Esophagus muscularis mucosa (tissue), 4 donors: ENCODE results near the gene NPAS3. TPM values are rescaled to one million over a fixed set of nuclear protein-coding genes. Genes with fewer than 3 reads are reported as not detected.

Source experiments
- DNase-seq: peaks from one replicate; pipeline ENCODE4 v3.0.0-alpha.2; 2017; ENCODE audit errors: extremely low spot score
- H3K27ac ChIP-seq, 4 donors: fragments of 200-600 bp; sonication (generic); replicated peaks in 1 of 4; 1 replicate in 3 of 4; 2 replicates in 1 of 4; pipeline ENCODE4 v1.5.1; 2016 to 2019; ENCODE audit warnings: mild to moderate bottlenecking in 1 of 4
- H3K27me3 ChIP-seq, 4 donors: fragments of 200-600 bp; sonication (generic); one replicate each; pipeline versions ENCODE4 v1.5.1 to v1.6.0; 2016 to 2019
- H3K36me3 ChIP-seq, 4 donors: fragments of 200-600 bp; sonication (generic); one replicate each; pipeline ENCODE4 v1.5.1; 2016 to 2019
- H3K4me1 ChIP-seq, 4 donors: fragments of 200-600 bp; sonication (generic); one replicate each; pipeline ENCODE4 v1.5.1; 2016 to 2019
- H3K4me3 ChIP-seq, 4 donors: fragments of 200-600 bp; sonication (generic); 1 replicate in 2 of 4; 2 replicates in 2 of 4; pipeline ENCODE4 v1.5.1; 2016 to 2019; ENCODE audit warnings: mild to moderate bottlenecking in 4 of 4, moderate library complexity in 1 of 4
- H3K9me3 ChIP-seq, 4 donors: fragments of 200-600 bp; sonication (generic); 1 replicate in 3 of 4; 2 replicates in 1 of 4; pipeline ENCODE4 v1.5.1; 2016 to 2019
- EP300 ChIP-seq: sonication (generic); formaldehyde crosslinking; IDR thresholded peaks from one replicate; pipeline ENCODE4 v1.6.1; 2017; ENCODE audit warnings: antibody characterized with exemption
- POLR2A ChIP-seq: fragments of 450-650 bp; IDR thresholded peaks from one replicate; pipeline ENCODE4 v1.6.1; 2017; ENCODE audit warnings: antibody characterized with exemption, moderate library complexity, mild to moderate bottlenecking, low read depth
- POLR2AphosphoS5 ChIP-seq, 2 donors: sonication (generic); formaldehyde crosslinking; IDR thresholded peaks; one replicate each; pipeline ENCODE4 v1.6.1; 2017; ENCODE audit warnings: antibody characterized with exemption in 2 of 2
- WGBS: methylation state at CpG from one replicate; pipeline ENCODE4 v1.1.5; 2018; 5-methylcytosine and 5-hydroxymethylcytosine counted together
- intact Hi-C: fragments of 100-400 bp; cut with DNase I; formaldehyde crosslinking; loops from one replicate; pipeline ENCODE4 v1.15.1; 2023
- total RNA-seq, 4 donors: library from RNA; depleted of rRNA; stranded (reverse); fragments of >200 nt; gene quantifications; one replicate each; pipeline versions ENCODE4 v1.1.0 to v1.2.1, GENCODE V29; 2016
- TF ChIP-seq, protein P1 (sequence below), 3 experiments: fragments of 200-600 bp in 2 of 3; fragments of 450-650 bp in 1 of 3; sonication (generic) in 2 of 3; IDR thresholded peaks; one replicate each; pipeline ENCODE4 v1.5.1; 2017 to 2019; ENCODE audit warnings: antibody characterized with exemption in 3 of 3, mild to moderate bottlenecking in 2 of 3, moderate library complexity in 1 of 3

The NPAS3 gene
- total RNA-seq, 4 donors from 2014 or later: 3.3 to 7.3 (median 5.8) TPM

DNA sequence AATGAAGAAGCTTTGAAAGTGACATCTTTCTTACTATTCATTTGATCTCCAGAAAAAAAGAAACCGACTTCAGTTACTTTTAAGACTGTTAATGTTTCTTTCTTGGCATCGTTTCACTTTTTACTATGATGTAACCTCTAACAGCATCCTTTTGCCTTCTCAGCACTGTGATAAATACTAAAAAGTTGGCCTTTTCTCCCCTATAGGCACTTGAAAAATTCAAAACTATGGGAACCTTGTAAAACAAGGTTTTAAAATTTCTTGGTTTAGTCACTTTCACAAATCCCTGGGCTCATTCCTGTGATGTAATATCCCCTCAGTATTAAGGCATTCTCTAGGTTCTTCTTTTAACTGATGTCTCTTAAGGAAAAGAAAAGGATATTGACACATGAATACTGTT is 730.4 kb downstream of the NPAS3 start:
- intact Hi-C loops: no loop called here
- Histone ChIP-seq H3K9me3 (peaks cover 0 to 6% (median 0%) of the 10 kb centered on the region in 4 donors), H3K4me3 (no peak overlapping the region), H3K27me3 (no peaks in the 10 kb centered on the region), H3K27ac (no peak overlapping the region), H3K4me1 (no peaks in the 10 kb centered on the region), H3K36me3 (no peaks in the 10 kb centered on the region)
- TF ChIP-seq POLR2A: no peak
- no peak for TF ChIP-seq POLR2AphosphoS5 (IDR thresholded peaks at IDR 0.05)
- TF ChIP-seq EP300: no peak
- TF ChIP-seq, protein P1, sequence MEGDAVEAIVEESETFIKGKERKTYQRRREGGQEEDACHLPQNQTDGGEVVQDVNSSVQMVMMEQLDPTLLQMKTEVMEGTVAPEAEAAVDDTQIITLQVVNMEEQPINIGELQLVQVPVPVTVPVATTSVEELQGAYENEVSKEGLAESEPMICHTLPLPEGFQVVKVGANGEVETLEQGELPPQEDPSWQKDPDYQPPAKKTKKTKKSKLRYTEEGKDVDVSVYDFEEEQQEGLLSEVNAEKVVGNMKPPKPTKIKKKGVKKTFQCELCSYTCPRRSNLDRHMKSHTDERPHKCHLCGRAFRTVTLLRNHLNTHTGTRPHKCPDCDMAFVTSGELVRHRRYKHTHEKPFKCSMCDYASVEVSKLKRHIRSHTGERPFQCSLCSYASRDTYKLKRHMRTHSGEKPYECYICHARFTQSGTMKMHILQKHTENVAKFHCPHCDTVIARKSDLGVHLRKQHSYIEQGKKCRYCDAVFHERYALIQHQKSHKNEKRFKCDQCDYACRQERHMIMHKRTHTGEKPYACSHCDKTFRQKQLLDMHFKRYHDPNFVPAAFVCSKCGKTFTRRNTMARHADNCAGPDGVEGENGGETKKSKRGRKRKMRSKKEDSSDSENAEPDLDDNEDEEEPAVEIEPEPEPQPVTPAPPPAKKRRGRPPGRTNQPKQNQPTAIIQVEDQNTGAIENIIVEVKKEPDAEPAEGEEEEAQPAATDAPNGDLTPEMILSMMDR (IDR thresholded peaks at IDR 0.05): no peak
- WGBS: 78% methylated on average over 2 of the region's 2 CpGs
- no peak for DNase-seq

DNA sequence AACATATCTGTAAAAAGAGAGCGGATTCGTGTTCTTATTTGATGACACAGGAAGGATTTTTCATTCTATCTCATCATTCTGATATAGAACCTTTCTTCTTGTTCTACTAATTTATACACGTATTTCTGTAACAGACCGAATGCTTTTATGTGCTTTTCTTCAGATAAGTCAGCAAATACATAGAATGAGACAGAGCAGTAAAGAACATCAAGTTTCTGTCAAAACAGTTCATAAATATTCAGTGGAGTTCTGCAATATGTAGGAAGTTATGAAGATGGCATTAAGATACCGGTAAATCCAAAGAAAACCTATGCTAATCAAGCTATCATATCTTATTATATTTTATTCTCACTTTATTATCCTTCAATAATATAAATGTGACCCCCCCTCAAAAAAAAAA is 731.6 kb downstream of the NPAS3 start:
- Histone ChIP-seq H3K9me3 (no peaks in the 10 kb centered on the region), H3K4me3 (no peak overlapping the region), H3K4me1 (no peaks in the 10 kb centered on the region), H3K27me3 (no peaks in the 10 kb centered on the region), H3K36me3 (no peaks in the 10 kb centered on the region), H3K27ac (no peak overlapping the region)
- 96% methylated on average over 5 of the region's 5 CpGs for WGBS
- TF ChIP-seq, protein P1 (IDR thresholded peaks at IDR 0.05): no peak
- TF ChIP-seq POLR2AphosphoS5 (IDR thresholded peaks at IDR 0.05) (no peak), EP300 (no peak)
- intact Hi-C loops: no loop called here
- DNase-seq: no peak

DNA sequence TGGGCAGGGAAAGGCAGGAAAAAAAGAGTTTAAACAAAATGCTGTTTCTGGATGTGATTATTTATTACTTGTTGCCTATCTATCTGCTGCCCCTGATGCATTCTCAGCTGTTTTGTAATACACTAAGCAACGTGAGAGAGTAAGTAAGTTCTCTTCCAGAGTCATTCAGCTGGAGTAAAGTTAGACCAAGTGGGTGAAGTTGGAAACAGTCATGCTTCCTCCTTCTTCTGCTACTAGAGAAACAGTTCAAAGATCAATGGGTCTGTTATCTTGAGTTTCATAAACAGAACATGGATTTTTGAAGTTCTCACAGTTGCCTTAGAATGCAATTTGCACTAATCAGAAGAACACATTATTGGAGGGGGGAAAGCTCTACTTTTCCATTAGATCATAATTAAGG is 732.9 kb downstream of the NPAS3 start:
- Histone ChIP-seq H3K4me3 (no peak overlapping the region), H3K9me3 (no peaks in the 10 kb centered on the region), H3K27ac (no peak overlapping the region), H3K4me1 (no peaks in the 10 kb centered on the region), H3K27me3 (no peaks in the 10 kb centered on the region), H3K36me3 (no peaks in the 10 kb centered on the region)
- intact Hi-C loops: no loop called here
- 88% methylated on average over 1 of the region's 1 CpG for WGBS
- DNase-seq: no peak
- TF ChIP-seq, protein P1 (IDR thresholded peaks at IDR 0.05): no peak
- TF ChIP-seq POLR2A: no peak
- TF ChIP-seq POLR2AphosphoS5 (IDR thresholded peaks at IDR 0.05): no peak
- TF ChIP-seq EP300: no peak

DNA sequence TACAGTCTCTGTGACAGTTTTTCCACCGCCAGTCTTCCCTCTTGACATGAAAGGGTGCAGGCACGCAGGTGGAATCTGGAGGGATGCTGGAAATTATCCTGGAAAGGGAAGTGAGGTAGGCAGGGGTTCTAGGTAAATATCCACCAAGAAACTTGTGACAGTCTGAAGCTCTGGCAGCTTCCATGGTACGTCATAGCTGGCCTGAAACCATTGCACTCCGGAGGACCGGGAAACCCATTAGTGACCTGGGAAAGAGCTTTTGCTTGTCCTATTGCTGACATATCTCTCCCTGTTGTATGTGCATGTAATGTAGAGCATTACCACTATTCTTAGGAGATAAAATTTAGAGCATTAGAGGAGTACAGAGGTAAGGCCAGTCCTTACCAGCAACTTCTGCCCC is 736.2 kb downstream of the NPAS3 start:
- TF ChIP-seq, protein P1 (IDR thresholded peaks at IDR 0.05): no peak
- no peak for TF ChIP-seq POLR2A
- TF ChIP-seq POLR2AphosphoS5 (IDR thresholded peaks at IDR 0.05): no peak
- no peak for TF ChIP-seq EP300
- Histone ChIP-seq H3K9me3 (no peaks in the 10 kb centered on the region), H3K27me3 (no peaks in the 10 kb centered on the region), H3K27ac (no peak overlapping the region), H3K4me3 (no peak overlapping the region), H3K4me1 (no peaks in the 10 kb centered on the region), H3K36me3 (no peaks in the 10 kb centered on the region)
- WGBS: 100% methylated on average over 5 of the region's 5 CpGs
- intact Hi-C loops: no loop called here
- DNase-seq: no peak

DNA sequence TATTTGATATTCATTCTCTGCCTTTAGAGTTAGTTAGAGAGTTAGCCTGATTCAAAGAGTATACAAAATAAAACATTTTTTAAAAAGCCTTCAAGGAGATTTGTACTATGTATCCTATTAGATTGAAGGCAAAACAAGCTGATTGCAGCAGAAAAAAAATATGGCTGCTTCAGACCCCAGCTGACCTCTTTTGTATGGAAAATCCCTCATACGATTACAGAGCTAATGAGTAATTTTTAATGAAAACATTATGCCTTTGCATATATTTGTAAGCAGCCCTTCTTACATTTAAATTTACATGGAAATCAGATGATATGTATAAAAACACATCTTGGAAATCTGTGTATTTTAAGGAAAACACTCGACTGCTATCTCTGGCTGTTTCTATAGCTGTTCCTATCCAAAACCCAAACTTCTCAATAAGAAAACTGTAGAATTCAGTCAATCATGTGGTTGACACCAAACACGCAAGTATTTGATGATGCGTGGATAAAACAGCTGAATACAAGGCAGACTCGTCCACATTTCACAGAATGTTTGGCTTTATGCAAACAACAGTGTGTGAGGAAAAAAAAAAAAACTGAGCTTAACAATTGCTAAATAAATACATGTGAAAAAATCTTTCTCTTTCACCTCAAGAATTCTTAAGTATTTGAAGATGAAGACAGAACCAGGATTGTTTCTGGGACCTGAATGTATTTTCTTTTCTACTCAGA is 736.9 kb downstream of the NPAS3 start:
- Histone ChIP-seq H3K4me3 (no peak overlapping the region), H3K9me3 (no peaks in the 10 kb centered on the region), H3K27me3 (no peaks in the 10 kb centered on the region), H3K36me3 (no peaks in the 10 kb centered on the region), H3K27ac (no peak overlapping the region), H3K4me1 (no peaks in the 10 kb centered on the region)
- DNase-seq: no peak
- 84% methylated on average over 5 of the region's 5 CpGs for WGBS
- no peak for TF ChIP-seq POLR2AphosphoS5 (IDR thresholded peaks at IDR 0.05)
- TF ChIP-seq, protein P1 (IDR thresholded peaks at IDR 0.05): no peak
- TF ChIP-seq POLR2A: no peak
- TF ChIP-seq EP300: no peak
- intact Hi-C loops: no loop called here
